ENCODE results near the gene WFS1. TPM values are rescaled to one million over a fixed set of nuclear protein-coding genes. Genes with fewer than 3 reads are reported as not detected.

Gene WFS1
- total RNA-seq, 1 experiment from 2014 or later = 57.1 TPM

GRCh38 chr4:6320663-6321062, 51.0 kb downstream of the WFS1 start:
- H2AFZ ChIP-seq = no peak overlapping the region
- no peaks in the 10 kb centered on the region for H3K36me3 ChIP-seq (ENCODE audit: low read depth)
- H4K20me1 ChIP-seq (ENCODE audit: insufficient read depth) = no peaks in the 10 kb centered on the region
- no peaks in the 10 kb centered on the region for H3K27me3 ChIP-seq (ENCODE audit: insufficient read depth, low read depth)
- no peaks in the 10 kb centered on the region for H3K79me2 ChIP-seq (ENCODE audit: low read depth)
- intact Hi-C loops (cut with micrococcal nuclease; ENCODE audit: unreplicated experiment) = no loop called here
- no peak overlapping the region for H3K4me3 ChIP-seq
- no peaks in the 10 kb centered on the region for H3K4me1 ChIP-seq (replicated peaks; ENCODE audit: insufficient read depth)
- ChIA-PET CTCF (interaction anchor here (1.2 kb wide), 1 partner anchor 57 kb away, joined by 17 read pairs; no protein-coding TSS in a partner anchor), POLR2A (ENCODE audit: unreplicated experiment) (no interaction called here)
- no peaks in the 10 kb centered on the region for H3K9me3 ChIP-seq (ENCODE audit: insufficient read depth, low read depth)
- H3K4me2 ChIP-seq = no peak overlapping the region
- no peak for DNase-seq
- BruUV-seq (replicated peaks) = no TSS peak
- H3K27ac ChIP-seq = no peak overlapping the region
- H3F3A ChIP-seq (ENCODE audit: insufficient read depth, low read depth) = no peaks in the 10 kb centered on the region
- TF ChIP-seq EZH2 (IDR thresholded peaks at IDR 0.05; ENCODE audit: low read depth) (no peak), CTCF (conservative IDR thresholded peaks at IDR 0.05) (no peak)
- H3K9me2 ChIP-seq (ENCODE audit: insufficient read depth) = no peaks in the 10 kb centered on the region

DNA sequence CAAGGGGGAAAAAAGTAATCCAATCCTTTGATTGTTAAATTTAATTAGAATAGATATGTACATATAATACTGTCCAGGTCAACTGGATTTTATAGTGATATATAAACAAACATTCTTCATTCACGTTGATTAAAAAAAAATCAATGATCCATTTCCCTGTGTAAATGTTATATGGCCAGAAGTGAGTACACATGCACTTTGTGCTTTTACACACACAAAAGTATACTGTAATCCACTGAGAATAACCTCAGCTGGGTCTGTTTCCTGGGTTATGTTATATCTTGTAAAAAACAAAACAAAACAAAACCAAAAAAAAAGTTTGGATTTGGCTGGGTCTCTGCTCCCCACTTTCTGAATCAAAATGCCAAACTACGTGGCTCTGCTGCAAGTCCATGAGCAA, 51.7 kb downstream of the WFS1 start:
- Histone ChIP-seq H2AFZ (no peak overlapping the region), H3K79me2 (ENCODE audit: low read depth) (no peaks in the 10 kb centered on the region), H3K27ac (no peak overlapping the region), H3K4me1 (replicated peaks; ENCODE audit: insufficient read depth) (no peaks in the 10 kb centered on the region), H3K4me3 (no peak overlapping the region), H4K20me1 (ENCODE audit: insufficient read depth) (no peaks in the 10 kb centered on the region), H3K9me3 (ENCODE audit: insufficient read depth, low read depth) (no peaks in the 10 kb centered on the region), H3F3A (ENCODE audit: insufficient read depth, low read depth) (no peaks in the 10 kb centered on the region), H3K9me2 (ENCODE audit: insufficient read depth) (no peaks in the 10 kb centered on the region), H3K36me3 (ENCODE audit: low read depth) (no peaks in the 10 kb centered on the region), H3K27me3 (ENCODE audit: insufficient read depth, low read depth) (no peaks in the 10 kb centered on the region), H3K4me2 (no peak overlapping the region)
- DNase-seq = no peak
- ChIA-PET CTCF (interaction anchor here (0.5 kb wide), 1 partner anchor 290 kb away, joined by 3 read pairs; no protein-coding TSS in a partner anchor), POLR2A (ENCODE audit: unreplicated experiment) (no interaction called here)
- BruUV-seq (replicated peaks) = no TSS peak
- TF ChIP-seq CTCF (conservative IDR thresholded peaks at IDR 0.05) (no peak), EZH2 (IDR thresholded peaks at IDR 0.05; ENCODE audit: low read depth) (no peak)
- intact Hi-C loops (cut with micrococcal nuclease; ENCODE audit: unreplicated experiment) = no loop called here

GRCh38 chr4:6322067-6322760, 52.6 kb downstream of the WFS1 start:
- Histone ChIP-seq H3K9me2 (ENCODE audit: insufficient read depth) (no peaks in the 10 kb centered on the region), H3K9me3 (ENCODE audit: insufficient read depth, low read depth) (no peaks in the 10 kb centered on the region), H3K36me3 (ENCODE audit: low read depth) (no peaks in the 10 kb centered on the region), H3F3A (ENCODE audit: insufficient read depth, low read depth) (no peaks in the 10 kb centered on the region), H3K4me3 (no peak overlapping the region), H3K79me2 (ENCODE audit: low read depth) (no peaks in the 10 kb centered on the region), H3K27ac (no peak overlapping the region), H3K4me2 (no peak overlapping the region), H4K20me1 (ENCODE audit: insufficient read depth) (no peaks in the 10 kb centered on the region), H3K4me1 (replicated peaks; ENCODE audit: insufficient read depth) (0 out of 2 replicates have a peak, but pooled peaks cover 3% of the 10 kb centered on the region), H2AFZ (no peak overlapping the region), H3K27me3 (ENCODE audit: insufficient read depth, low read depth) (no peaks in the 10 kb centered on the region)
- no peak for DNase-seq
- POLR2A ChIA-PET (ENCODE audit: unreplicated experiment) = no interaction called here
- BruUV-seq (replicated peaks) = no TSS peak
- CTCF ChIA-PET = no interaction called here
- TF ChIP-seq EZH2 (IDR thresholded peaks at IDR 0.05; ENCODE audit: low read depth) (no peak), CTCF (conservative IDR thresholded peaks at IDR 0.05) (no peak)
- intact Hi-C loops (cut with micrococcal nuclease; ENCODE audit: unreplicated experiment) = no loop called here
